OCI-LY1 (cell line): ENCODE results near the gene MVB12A.

Experiments
- H2AFZ ChIP-seq: fragments of 200-600 bp; sonication (generic), shearing (Covaris generic); 2 replicates; pipeline ENCODE4 v1.6.0; 2014; ENCODE audit warnings: antibody characterized with exemption, mild to moderate bottlenecking, low read length
- H3F3A ChIP-seq: fragments of 200-600 bp; sonication (generic), shearing (Covaris generic); 2 replicates; pipeline ENCODE4 v1.6.0; 2014; ENCODE audit warnings: mild to moderate bottlenecking, antibody characterized with exemption, low read length, moderate library complexity; ENCODE audit not compliant: insufficient read depth
- H3K27ac ChIP-seq: fragments of 200-600 bp; sonication (generic); 2 replicates; pipeline ENCODE4 v1.5.1; 2014; ENCODE audit warnings: low read length, mixed run types, mild to moderate bottlenecking, low read depth; ENCODE audit not compliant: poor library complexity, severe bottlenecking
- H3K27me3 ChIP-seq: fragments of 200-600 bp; sonication (generic); 2 replicates; pipeline ENCODE4 v1.6.0; 2014; ENCODE audit warnings: antibody characterized with exemption, mild to moderate bottlenecking, low read length, moderate library complexity; ENCODE audit not compliant: insufficient read depth
- H3K36me3 ChIP-seq: fragments of 200-600 bp; sonication (generic); 2 replicates; pipeline ENCODE4 v1.6.1; 2014; ENCODE audit warnings: mild to moderate bottlenecking, antibody characterized with exemption, low read length, moderate library complexity, mixed read lengths; ENCODE audit not compliant: insufficient read depth
- H3K4me1 ChIP-seq: fragments of 200-600 bp; sonication (generic); 2 replicates; pipeline ENCODE4 v1.5.1; 2014; ENCODE audit warnings: mild to moderate bottlenecking, low read length, moderate library complexity; ENCODE audit not compliant: insufficient read depth, severe bottlenecking
- H3K4me2 ChIP-seq: fragments of 200-600 bp; sonication (generic), shearing (Covaris generic); 2 replicates; pipeline ENCODE4 v1.6.1; 2014; ENCODE audit warnings: low read length
- H3K4me3 ChIP-seq: fragments of 200-600 bp; sonication (generic); 2 replicates; pipeline ENCODE4 v1.5.1; 2014; ENCODE audit warnings: low read length, low read depth, mild to moderate bottlenecking, mixed read lengths; ENCODE audit not compliant: poor library complexity, severe bottlenecking
- H3K79me2 ChIP-seq: fragments of 200-600 bp; shearing (Covaris generic); 2 replicates; pipeline ENCODE4 v1.6.1; 2016; ENCODE audit warnings: mixed run types, low read length, mixed read lengths; ENCODE audit not compliant: insufficient read depth
- H3K9ac ChIP-seq: fragments of 200-600 bp; sonication (generic), shearing (Covaris generic); 2 replicates; pipeline ENCODE4 v1.6.1; 2014; ENCODE audit warnings: mild to moderate bottlenecking, low read length, mixed read lengths
- H3K9me2 ChIP-seq: fragments of 200-600 bp; sonication (generic), shearing (Covaris generic); 2 replicates; pipeline ENCODE4 v1.6.1; 2014; ENCODE audit warnings: low read depth, mild to moderate bottlenecking, low read length, mixed read lengths
- H3K9me3 ChIP-seq: fragments of 200-600 bp; shearing (Covaris generic); 2 replicates; pipeline ENCODE4 v1.6.1; 2014; ENCODE audit warnings: low read length, mixed read lengths
- H4K20me1 ChIP-seq: fragments of 200-600 bp; sonication (generic), shearing (Covaris generic); 2 replicates; pipeline ENCODE4 v1.6.0; 2016; ENCODE audit warnings: mild to moderate bottlenecking, low read length; ENCODE audit not compliant: insufficient read depth
- EZH2 ChIP-seq: fragments of 200-600 bp; sonication (generic), shearing (Covaris generic); IDR thresholded peaks from 2 replicates; pipeline ENCODE4 v1.8.0; 2017; ENCODE audit warnings: borderline replicate concordance, mixed run types, mild to moderate bottlenecking, antibody characterized with exemption, low read length, moderate library complexity, mixed read lengths
- TF ChIP-seq, protein P1 (sequence below): fragments of 200-600 bp; sonication (generic), shearing (Covaris generic); IDR thresholded peaks from 2 replicates; pipeline ENCODE4 v1.5.1; 2017; ENCODE audit warnings: mild to moderate bottlenecking, antibody characterized with exemption, low read length, moderate library complexity, mixed read lengths

MVB12A gene

DNA sequence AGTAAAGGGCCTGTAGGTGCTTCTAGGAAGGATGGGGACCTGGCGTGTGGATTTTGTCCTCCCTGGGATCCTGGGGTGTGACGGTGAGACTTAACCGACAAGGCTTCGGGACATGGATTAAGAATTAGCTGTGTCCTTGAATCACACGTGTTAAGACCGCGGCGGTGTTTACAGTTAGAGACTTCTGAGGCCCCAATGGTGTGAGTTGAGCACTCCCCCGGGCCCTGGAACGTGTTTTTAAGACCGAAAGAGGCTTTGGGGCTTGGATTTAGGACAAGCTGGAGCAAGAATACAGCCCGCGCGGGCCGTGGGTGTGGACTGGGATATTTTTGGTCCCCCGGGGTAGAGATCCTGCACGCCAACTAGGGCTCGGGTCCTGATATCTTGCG lies 49.2 kb downstream of the MVB12A start:
- Histone ChIP-seq H3K4me3 (peak overlapping the region; percentile 74), H3K79me2 (no peaks in the 10 kb centered on the region), H3F3A (no peaks in the 10 kb centered on the region), H3K4me2 (peak overlapping the region; percentile 90), H2AFZ (no peak overlapping the region), H3K27me3 (peaks cover 4% of the 10 kb centered on the region; the same call in 1 of the 2 replicates), H3K4me1 (peaks cover 12% of the 10 kb centered on the region), H3K9ac (peak overlapping the region; percentile 24; the same call in 1 of the 2 replicates), H3K36me3 (no peaks in the 10 kb centered on the region), H3K9me2 (no peaks in the 10 kb centered on the region), H3K27ac (no peak overlapping the region), H3K9me3 (no peaks in the 10 kb centered on the region), H4K20me1 (no peaks in the 10 kb centered on the region)
- TF ChIP-seq, protein P1, sequence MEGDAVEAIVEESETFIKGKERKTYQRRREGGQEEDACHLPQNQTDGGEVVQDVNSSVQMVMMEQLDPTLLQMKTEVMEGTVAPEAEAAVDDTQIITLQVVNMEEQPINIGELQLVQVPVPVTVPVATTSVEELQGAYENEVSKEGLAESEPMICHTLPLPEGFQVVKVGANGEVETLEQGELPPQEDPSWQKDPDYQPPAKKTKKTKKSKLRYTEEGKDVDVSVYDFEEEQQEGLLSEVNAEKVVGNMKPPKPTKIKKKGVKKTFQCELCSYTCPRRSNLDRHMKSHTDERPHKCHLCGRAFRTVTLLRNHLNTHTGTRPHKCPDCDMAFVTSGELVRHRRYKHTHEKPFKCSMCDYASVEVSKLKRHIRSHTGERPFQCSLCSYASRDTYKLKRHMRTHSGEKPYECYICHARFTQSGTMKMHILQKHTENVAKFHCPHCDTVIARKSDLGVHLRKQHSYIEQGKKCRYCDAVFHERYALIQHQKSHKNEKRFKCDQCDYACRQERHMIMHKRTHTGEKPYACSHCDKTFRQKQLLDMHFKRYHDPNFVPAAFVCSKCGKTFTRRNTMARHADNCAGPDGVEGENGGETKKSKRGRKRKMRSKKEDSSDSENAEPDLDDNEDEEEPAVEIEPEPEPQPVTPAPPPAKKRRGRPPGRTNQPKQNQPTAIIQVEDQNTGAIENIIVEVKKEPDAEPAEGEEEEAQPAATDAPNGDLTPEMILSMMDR = no peak
- TF ChIP-seq EZH2 = no peak

DNA sequence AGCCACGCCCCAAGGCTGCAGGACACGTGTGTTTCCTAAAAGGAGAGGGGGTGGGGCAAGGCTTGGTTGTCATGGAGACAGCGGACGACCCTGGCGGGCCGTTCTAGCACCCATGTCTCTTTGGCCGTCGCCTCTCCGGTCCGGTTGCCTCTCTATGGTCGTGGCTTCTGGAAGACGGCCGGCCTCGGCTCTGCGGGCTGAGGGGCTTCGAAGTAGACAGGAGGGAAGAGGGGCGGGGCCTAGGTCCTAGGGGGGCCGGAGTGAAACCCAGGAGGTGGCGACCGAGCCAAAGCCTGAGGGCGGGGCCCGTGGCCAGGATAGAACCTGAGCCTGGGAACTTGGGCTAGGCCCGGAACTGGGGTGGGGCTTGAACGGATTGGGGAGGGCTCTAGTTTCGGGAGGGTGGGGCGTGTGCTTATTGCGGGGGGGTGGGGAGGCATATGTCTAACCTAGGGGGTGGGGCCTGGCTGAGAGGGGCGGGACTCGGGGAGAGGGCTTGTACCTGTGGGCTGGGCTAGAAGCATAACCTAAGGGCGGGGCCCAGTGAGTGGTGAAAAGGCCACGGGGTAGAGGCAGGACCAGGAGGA lies 49.7 kb downstream of the MVB12A start:
- H3K9me2 ChIP-seq = no peaks in the 10 kb centered on the region
- peaks cover 4% of the 10 kb centered on the region; the same call in 1 of the 2 replicates for H3K27me3 ChIP-seq
- no peaks in the 10 kb centered on the region for H3F3A ChIP-seq
- H3K79me2 ChIP-seq = no peaks in the 10 kb centered on the region
- peaks cover 12% of the 10 kb centered on the region for H3K4me1 ChIP-seq
- H3K4me3 ChIP-seq = peak overlapping the region; percentile 74
- peak overlapping the region; percentile 90 for H3K4me2 ChIP-seq
- no peaks in the 10 kb centered on the region for H3K9me3 ChIP-seq
- TF ChIP-seq, protein P1 = no peak
- TF ChIP-seq EZH2 = no peak
- H3K27ac ChIP-seq = no peak overlapping the region
- no peaks in the 10 kb centered on the region for H4K20me1 ChIP-seq
- H3K9ac ChIP-seq = peak overlapping the region; percentile 45; the same call in 1 of the 2 replicates
- no peak overlapping the region for H2AFZ ChIP-seq
- no peaks in the 10 kb centered on the region for H3K36me3 ChIP-seq

DNA sequence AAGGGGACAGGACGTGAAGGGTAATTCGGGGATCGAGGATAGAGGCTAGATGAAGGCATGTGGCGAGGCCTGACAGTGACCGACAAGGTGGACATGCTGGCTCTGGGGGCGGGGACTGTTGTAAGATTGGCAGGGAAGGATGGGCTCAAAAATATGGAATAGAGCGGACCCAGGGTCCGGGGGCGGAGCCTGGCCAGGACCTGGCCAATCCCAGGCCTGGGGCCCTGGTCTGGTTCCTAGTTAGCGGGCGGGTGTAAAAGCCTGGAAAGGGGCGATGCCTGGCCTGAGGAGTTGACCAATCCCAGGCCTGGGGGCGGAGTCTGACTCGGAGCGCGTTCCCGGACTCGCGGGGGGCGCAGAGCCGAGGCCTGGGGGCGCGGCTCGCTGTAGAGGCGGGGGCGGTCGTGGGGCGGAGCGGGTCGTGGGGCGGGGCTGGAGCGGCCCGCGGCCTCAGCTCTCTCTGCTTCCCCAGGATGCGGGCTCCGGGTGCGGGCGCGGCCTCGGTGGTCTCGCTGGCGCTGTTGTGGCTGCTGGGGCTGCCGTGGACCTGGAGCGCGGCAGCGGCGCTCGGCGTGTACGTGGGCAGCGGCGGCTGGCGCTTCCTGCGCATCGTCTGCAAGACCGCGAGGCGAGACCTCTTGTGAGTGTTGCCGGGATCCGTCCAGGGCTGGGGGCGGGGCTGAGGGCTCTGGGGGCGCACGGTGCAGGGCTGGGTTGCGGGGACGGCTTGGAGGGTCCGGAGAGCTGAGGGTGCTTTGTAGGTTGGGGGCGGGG lies 50.4 kb downstream of the MVB12A start, which contains the start of gene SLC27A1:
Gene SLC27A1, plus strand, starts transcription at position 457 of the 774 bp plus-strand sequence. Its CDS starts 17 bp downstream, at position 474.
- H3K4me1 ChIP-seq = peaks cover 12% of the 10 kb centered on the region
- peak within 1 kb of the TSS; percentile 56; the same call in 1 of the 2 replicates for H3K9ac ChIP-seq
- H3K9me2 ChIP-seq = no peaks in the 10 kb centered on the region
- H3K9me3 ChIP-seq = no peaks in the 10 kb centered on the region
- peak within 1 kb of the TSS; percentile 90 for H3K4me2 ChIP-seq
- H3K27me3 ChIP-seq = peaks cover 4% of the 10 kb centered on the region; the same call in 1 of the 2 replicates
- no peaks in the 10 kb centered on the region for H3K36me3 ChIP-seq
- no peak within 1 kb of the TSS for H3K27ac ChIP-seq
- H3F3A ChIP-seq = no peaks in the 10 kb centered on the region
- H3K4me3 ChIP-seq = peak within 1 kb of the TSS; percentile 74
- H4K20me1 ChIP-seq = no peaks in the 10 kb centered on the region
- TF ChIP-seq, protein P1 = no peak
- TF ChIP-seq EZH2 = no peak
- no peaks in the 10 kb centered on the region for H3K79me2 ChIP-seq
- no peak within 1 kb of the TSS for H2AFZ ChIP-seq
